IMR-90 (cell line): ENCODE results near the gene ZBTB7B. TPM values are rescaled to one million over a fixed set of nuclear protein-coding genes. Genes with fewer than 3 reads are reported as not detected.

Source experiments
- ATAC-seq: fragments of 200-7000 bp; cut with Tn5 transposase; 2 replicates; pipeline ENCODE4 v1.9.1; 2020; ENCODE audit warnings: low read depth, mild to moderate bottlenecking, moderate library complexity
- Bru-seq: library from RNA; stranded (reverse); fragments of 400-500 nt; gene quantifications from one replicate; lab custom pipeline; 2021; lab: Mats Ljungman, UMichigan
- BruChase-seq, 2 experiments: library from RNA; stranded (reverse); fragments of 400-500 nt; gene quantifications; one replicate each; lab custom pipeline; 2021; lab: Mats Ljungman, UMichigan
- BruUV-seq: library from RNA; stranded (reverse); fragments of 400-500 nt; replicated peaks from 2 replicates; lab custom pipeline; 2021; lab: Mats Ljungman, UMichigan
- CTCF ChIA-PET: fragments of 300-600 bp; formaldehyde crosslinking; extraction: SDS; loops from one replicate; lab custom pipeline; 2021; ENCODE audit warnings: antibody characterized with exemption; lab: Yijun Ruan, JAX
- POLR2A ChIA-PET: fragments of 300-600 bp; sonication (Branson Sonifier 250); formaldehyde crosslinking; loops from one replicate; lab custom pipeline; 2022; ENCODE audit warnings: antibody characterized with exemption; ENCODE audit not compliant: unreplicated experiment; lab: Charles Lee
- DNase-seq: peaks from one replicate; pipeline ENCODE4 v3.0.0; 2013
- H2AFZ ChIP-seq: replicated peaks from 2 replicates; pipeline ENCODE3; 2013; ENCODE audit warnings: low read length, mild to moderate bottlenecking; ENCODE audit not compliant: poor library complexity
- H2AK5ac ChIP-seq: 2 replicates; pipeline ENCODE4 v1.6.1; 2013; ENCODE audit warnings: low read depth, low read length, inconsistent platforms
- H2AK9ac ChIP-seq: replicated peaks from 2 replicates; pipeline ENCODE3; 2013; ENCODE audit warnings: mild to moderate bottlenecking, low read depth, low read length, moderate library complexity; ENCODE audit not compliant: poor library complexity
- H2BK120ac ChIP-seq: 2 replicates; pipeline ENCODE4 v1.6.1; 2013; ENCODE audit warnings: low read depth, low read length, inconsistent platforms
- H2BK15ac ChIP-seq: 3 replicates; pipeline ENCODE4 v1.6.1; 2013; ENCODE audit warnings: low read depth, low read length, inconsistent platforms
- H2BK20ac ChIP-seq: 2 replicates; pipeline ENCODE4 v1.6.1; 2013; ENCODE audit warnings: low read depth, mild to moderate bottlenecking, inconsistent platforms, low read length, moderate library complexity
- H2BK5ac ChIP-seq: 2 replicates; pipeline ENCODE4 v1.6.1; 2013; ENCODE audit warnings: mild to moderate bottlenecking, low read depth, low read length, inconsistent platforms; ENCODE audit not compliant: poor library complexity, severe bottlenecking
- H3K14ac ChIP-seq: replicated peaks from 2 replicates; pipeline ENCODE4 v1.6.1; 2013; ENCODE audit warnings: low read depth, low read length, inconsistent platforms
- H3K18ac ChIP-seq: 2 replicates; pipeline ENCODE4 v1.6.1; 2013; ENCODE audit warnings: low read depth, low read length, control low read depth
- H3K23ac ChIP-seq: 2 replicates; pipeline ENCODE4 v1.6.1; 2013; ENCODE audit warnings: low read depth, low read length, inconsistent platforms
- H3K27ac ChIP-seq: 2 replicates; pipeline ENCODE4 v1.5.1; 2013; ENCODE audit warnings: mild to moderate bottlenecking, control low read depth, low read length; ENCODE audit not compliant: insufficient read depth
- H3K27me3 ChIP-seq: 2 replicates; pipeline ENCODE4 v1.6.1; 2013; ENCODE audit warnings: low read length; ENCODE audit not compliant: control insufficient read depth, insufficient read depth
- H3K36me3 ChIP-seq: 2 replicates; pipeline ENCODE4 v1.6.1; 2013; ENCODE audit warnings: low read length, mixed read lengths; ENCODE audit not compliant: control insufficient read depth, insufficient read depth
- H3K4ac ChIP-seq: 2 replicates; pipeline ENCODE4 v1.6.1; 2013; ENCODE audit warnings: low read depth, low read length, inconsistent platforms
- H3K4me1 ChIP-seq: 2 replicates; pipeline ENCODE4 v1.6.1; 2013; ENCODE audit warnings: low read length, mixed read lengths; ENCODE audit not compliant: control insufficient read depth, insufficient read depth
- H3K4me2 ChIP-seq: 2 replicates; pipeline ENCODE4 v1.6.1; 2013; ENCODE audit warnings: low read depth, mild to moderate bottlenecking, control low read depth, low read length, moderate library complexity
- H3K4me3 ChIP-seq: 2 replicates; pipeline ENCODE4 v1.5.1; 2013; ENCODE audit warnings: low read depth, mild to moderate bottlenecking, control low read depth, low read length, moderate library complexity; ENCODE audit not compliant: insufficient read depth
- H3K56ac ChIP-seq: 2 replicates; pipeline ENCODE4 v1.6.1; 2013; ENCODE audit warnings: low read length, inconsistent platforms; ENCODE audit not compliant: insufficient read depth; ENCODE audit errors: extremely low read depth
- H3K79me1 ChIP-seq, 2 experiments: 2 replicates each; pipeline ENCODE4 v1.6.1; 2013; ENCODE audit warnings: low read length in 2 of 2, inconsistent platforms in 1 of 2, low read depth in 1 of 2
- H3K9ac ChIP-seq: 2 replicates; pipeline ENCODE4 v1.6.1; 2013; ENCODE audit warnings: low read depth, low read length, control low read depth
- H3K9me1 ChIP-seq: 2 replicates; pipeline ENCODE4 v1.6.1; 2013; ENCODE audit warnings: low read length, inconsistent platforms; ENCODE audit not compliant: insufficient read depth
- H3K9me3 ChIP-seq: 2 replicates; pipeline ENCODE4 v1.6.1; 2013; ENCODE audit warnings: low read length; ENCODE audit not compliant: control insufficient read depth, insufficient read depth
- H4K20me1 ChIP-seq: 2 replicates; pipeline ENCODE4 v1.6.1; 2013; ENCODE audit warnings: low read length, inconsistent platforms; ENCODE audit not compliant: insufficient read depth
- H4K5ac ChIP-seq: 2 replicates; pipeline ENCODE4 v1.6.1; 2013; ENCODE audit warnings: mild to moderate bottlenecking, low read depth, low read length, control low read depth
- H4K8ac ChIP-seq, 2 experiments: 2 replicates each; pipeline ENCODE4 v1.6.1; 2013; ENCODE audit warnings: low read depth in 2 of 2, low read length in 2 of 2, control low read depth in 1 of 2, inconsistent platforms in 1 of 2
- H4K91ac ChIP-seq: 2 replicates; pipeline ENCODE4 v1.6.1; 2013; ENCODE audit warnings: low read depth, low read length, inconsistent platforms; ENCODE audit not compliant: insufficient read depth
- BHLHE40 ChIP-seq: fragments of 150-350 bp; IDR thresholded peaks from 2 replicates; pipeline ENCODE4 v1.6.1; 2016; ENCODE audit warnings: mild to moderate bottlenecking, low read depth, low read length
- CEBPB ChIP-seq: IDR thresholded peaks from 2 replicates; pipeline ENCODE4 v1.6.1; 2012; ENCODE audit warnings: low read depth, low read length, improper control_type of control experiment
- CHD1 ChIP-seq: IDR thresholded peaks from 2 replicates; pipeline ENCODE4 v1.6.1; 2012; ENCODE audit warnings: low read depth, low read length, improper control_type of control experiment
- CTCF ChIP-seq: conservative IDR thresholded peaks from 2 replicates; pipeline ENCODE4 v1.5.1; 2012; ENCODE audit warnings: mild to moderate bottlenecking, low read depth, low read length, improper control_type of control experiment
- FOS ChIP-seq: fragments of 150-350 bp; IDR thresholded peaks from 2 replicates; pipeline ENCODE4 v1.6.1; 2016; ENCODE audit warnings: low read depth, low read length
- MAFK ChIP-seq: IDR thresholded peaks from 2 replicates; pipeline ENCODE4 v1.6.1; 2012; ENCODE audit warnings: low read depth, low read length, improper control_type of control experiment
- MAZ ChIP-seq: IDR thresholded peaks from 2 replicates; pipeline ENCODE4 v1.6.1; 2012; ENCODE audit warnings: low read depth, mild to moderate bottlenecking, low read length, improper control_type of control experiment, moderate library complexity, borderline replicate concordance
- MXI1 ChIP-seq: IDR thresholded peaks from 2 replicates; pipeline ENCODE4 v1.6.1; 2012; ENCODE audit warnings: low read depth, mild to moderate bottlenecking, low read length, moderate library complexity, borderline replicate concordance
- NFE2L2 ChIP-seq: fragments of 150-350 bp; IDR thresholded peaks from 2 replicates; pipeline ENCODE4 v1.6.1; 2016; ENCODE audit warnings: low read depth, mild to moderate bottlenecking, low read length
- POLR2A ChIP-seq: IDR thresholded peaks from 2 replicates; pipeline ENCODE4 v1.6.1; 2012; ENCODE audit warnings: mild to moderate bottlenecking, low read depth, low read length
- RCOR1 ChIP-seq: IDR thresholded peaks from 2 replicates; pipeline ENCODE4 v1.6.1; 2012; ENCODE audit warnings: mild to moderate bottlenecking, low read length, improper control_type of control experiment; ENCODE audit not compliant: insufficient replicate concordance
- RFX5 ChIP-seq: IDR thresholded peaks from 2 replicates; pipeline ENCODE4 v1.8.0; 2012; ENCODE audit warnings: low read depth, mild to moderate bottlenecking, low read length, moderate library complexity
- SMC3 ChIP-seq: fragments of 150-350 bp; IDR thresholded peaks from 2 replicates; pipeline ENCODE4 v1.6.1; 2016; ENCODE audit warnings: low read depth, mild to moderate bottlenecking, antibody characterized with exemption, low read length, moderate library complexity
- USF2 ChIP-seq: fragments of 150-350 bp; IDR thresholded peaks from 2 replicates; pipeline ENCODE4 v1.6.1; 2017; ENCODE audit warnings: mild to moderate bottlenecking, antibody characterized with exemption, low read length, low read depth
- WGBS, 2 experiments: methylation state at CpG; one replicate each; pipeline versions ENCODE4 v1.1.5 to v1.1.7; 2013; ENCODE audit warnings: missing lambda C conversion rate in 2 of 2; ENCODE audit not compliant: insufficient read length in 1 of 2; ENCODE audit errors: extremely low coverage in 2 of 2; 5-methylcytosine and 5-hydroxymethylcytosine counted together
- dilution Hi-C: fragments of 300-500 bp; cut with HindIII; formaldehyde crosslinking; loops from one replicate; pipeline ENCODE4 v1.14.3; 2018; ENCODE audit warnings: low sequenced_read_pairs; ENCODE audit not compliant: unreplicated experiment
- in situ Hi-C: fragments of 300-500 bp; cut with MboI; formaldehyde crosslinking; loops from 3 replicates; pipeline ENCODE4 v1.14.3; 2019; ENCODE audit warnings: low sequenced_read_pairs, inconsistent platforms, mixed read lengths
- intact Hi-C: fragments of 100-400 bp; cut with micrococcal nuclease; formaldehyde crosslinking; loops from 2 replicates; pipeline ENCODE4 v1.10.0; 2022
- long read RNA-seq: library from polyadenylated mRNA; unstranded; transcript quantifications from one replicate; pipeline ENCODE4 v2.0.0, GENCODE V29; 2021; ENCODE audit not compliant: unreplicated experiment
- polyA plus RNA-seq, 3 experiments: library from polyadenylated mRNA; depleted of rRNA; stranded (reverse); fragments of >200 nt; gene quantifications; 2 replicates each; pipeline ENCODE4 v1.2.3, GENCODE V29; 2012; ENCODE audit warnings: low replicate concordance in 1 of 3
- total RNA-seq: library from RNA; depleted of rRNA; stranded (reverse); fragments of >200 nt; gene quantifications from 2 replicates; pipeline ENCODE4 v1.2.3, GENCODE V29; 2012; rRNA removed

Gene ZBTB7B
- total RNA-seq (7.2 and 7.7 TPM in 2 replicates), polyA plus RNA-seq (2012; rRNA removed) (17.4 and 22.4 TPM in 2 replicates), Bru-seq, nascent RNA (percentile 65 among the genes with signal in this experiment), BruChase-seq, experiment 1, labeled RNA remaining after a 6-hour chase (percentile 58 among the genes with signal in this experiment), BruChase-seq, experiment 2, labeled RNA remaining after a 2-hour chase (percentile 68 among the genes with signal in this experiment)
- polyA plus RNA-seq (2012; cell fraction: cytosol; rRNA removed): 12.4 and 18.5 TPM in 2 replicates
- polyA plus RNA-seq (2012; cell fraction: nucleus; rRNA removed; ENCODE audit: low replicate concordance): 50.2 and 97.9 TPM in 2 replicates
- long read RNA-seq, partial matches to known transcripts: 6 of 13 reads
- long read RNA-seq, other reads (novel, unspliced or antisense): 3 of 13 reads

- ATAC-seq (peak; percentile 9), DNase-seq (no peak)
- peaks cover 12% of the 10 kb centered on the region for H3K9me1 ChIP-seq
- peak within 1 kb of the TSS; percentile 94 for H2BK5ac ChIP-seq
- in situ Hi-C loops (no loop called here), intact Hi-C loops (loop anchor here (5.0 kb wide), 1 partner anchor 50 kb away; the partner anchor contains the start of gene ADAM15), dilution Hi-C loops (no loop called here)
- H2BK120ac ChIP-seq: peak within 1 kb of the TSS; percentile 93
- peak within 1 kb of the TSS; percentile 70 for H2BK20ac ChIP-seq
- H3K56ac ChIP-seq: peak within 1 kb of the TSS; percentile 93
- BruUV-seq: no TSS peak
- no peaks in the 10 kb centered on the region for H3K9me3 ChIP-seq
- peak within 1 kb of the TSS; percentile 96 for H3K18ac ChIP-seq
- ChIA-PET POLR2A (no interaction called here), CTCF (interaction anchor here (0.6 to 1.6 kb wide), 2 partner anchors 14 to 16 kb away, joined by 3 to 7 read pairs; no protein-coding TSS in a partner anchor)
- H4K20me1 ChIP-seq: no peaks in the 10 kb centered on the region
- peak within 1 kb of the TSS; percentile 98 for H4K91ac ChIP-seq
- peak within 1 kb of the TSS; percentile 92 to 98 for H4K8ac ChIP-seq
- peak within 1 kb of the TSS; percentile 97 for H3K4me2 ChIP-seq
- peak within 1 kb of the TSS; percentile 99 for H3K23ac ChIP-seq
- H3K4ac ChIP-seq: peak within 1 kb of the TSS; percentile 99
- H2AFZ ChIP-seq: peak within 1 kb of the TSS; percentile 93
- peaks cover 21% of the 10 kb centered on the region for H3K4me1 ChIP-seq
- H3K27ac ChIP-seq: peak within 1 kb of the TSS; percentile 99
- peak within 1 kb of the TSS; percentile 95 for H3K9ac ChIP-seq
- peak within 1 kb of the TSS; percentile 99 for H2AK5ac ChIP-seq
- H2AK9ac ChIP-seq: peak within 1 kb of the TSS; percentile 99
- H3K4me3 ChIP-seq: peak within 1 kb of the TSS; percentile 98
- H3K79me1 ChIP-seq: peaks cover 14 to 66% of the 10 kb centered on the region in 2 experiments
- no peaks in the 10 kb centered on the region; the same call in none of the 2 replicates for H3K36me3 ChIP-seq
- peak within 1 kb of the TSS; percentile 100 for H3K14ac ChIP-seq
- H4K5ac ChIP-seq: peak within 1 kb of the TSS; percentile 92
- H2BK15ac ChIP-seq: peak within 1 kb of the TSS; percentile 95; the same call in 2 of the 3 replicates
- H3K27me3 ChIP-seq: no peaks in the 10 kb centered on the region
- 0% methylated on average over 11 of the region's 35 CpGs; no CpG with 5 or more reads in 1 of the 2 experiments for WGBS, 2 experiments
- no peak for TF ChIP-seq CHD1
- no peak for TF ChIP-seq RFX5
- no peak for TF ChIP-seq CEBPB
- TF ChIP-seq CTCF: no peak
- no peak for TF ChIP-seq BHLHE40
- TF ChIP-seq FOS: no peak
- no peak for TF ChIP-seq SMC3
- no peak for TF ChIP-seq USF2
- TF ChIP-seq MXI1: no peak
- no peak for TF ChIP-seq POLR2A
- TF ChIP-seq MAFK: no peak
- TF ChIP-seq MAZ: no peak
- TF ChIP-seq RCOR1: no peak
- TF ChIP-seq NFE2L2: no peak
Observed at GRCh38 chr1:155002464-155003226, at the start of gene ZBTB7B. TSS of gene ZBTB7B (plus strand) at chr1:155002802. CDS start at chr1:155014661, 11,859 bp downstream.
